Posterior vena cava (tissue), 2 donors: ENCODE data around the gene CDK2AP2. TPM values are rescaled to one million over a fixed set of nuclear protein-coding genes. Genes with fewer than 3 reads are reported as not detected.

Experiments used
- microRNA-seq, 2 donors: library from miRNA; unstranded; fragments of <30 nt; microRNA quantifications; one replicate each; pipeline ENCODE4 v1.2.0, GENCODE V29; 2020 to 2021; ENCODE audit warnings: borderline microRNAs expressed in 2 of 2
- total RNA-seq, 2 donors: library from RNA; stranded (reverse); fragmentation: NEBNext Ultra II Directional; extraction: Animal tissue kit (Norgen Biotek cat#: 25700); gene quantifications; one replicate each; pipeline ENCODE4 v1.2.1, GENCODE V29; 2021
- donor health status: DM: yes; HTN: yes; CAD: no.
- donor health status: DM: yes; HTN: yes; CAD: no.

Gene CDK2AP2
- total RNA-seq, 2 donors from 2014 or later = 39.7 to 40.0 TPM

Small RNA genes within 50 kb of the gene (microRNA-seq; reads per million reads assigned to microRNA genes)
- 0.26 to 0.32 reads per million in 2 donors for gene MIR6752

Other genes with a start within 250 kb of the CDK2AP2 start
- gene GRK2, start 241.7 kb downstream of the CDK2AP2 start, total RNA-seq = 10 to 100 TPM; 50.4 to 58.2 TPM
- gene ANKRD13D, start 218.9 kb downstream of the CDK2AP2 start, total RNA-seq = 10 to 100 TPM; 40.7 to 42.8 TPM
- 10 to 100 TPM; 23.5 to 26.2 TPM for gene SSH3, start 204.6 kb downstream of the CDK2AP2 start, total RNA-seq
- gene POLD4, start 154.6 kb downstream of the CDK2AP2 start, total RNA-seq = 10 to 100 TPM; 56.1 to 60.9 TPM
- gene CLCF1, start 134.6 kb downstream of the CDK2AP2 start, total RNA-seq = 10 to 100 TPM; 10.0 to 15.2 TPM
- gene RAD9A, start 116.2 kb downstream of the CDK2AP2 start, total RNA-seq = 10 to 100 TPM; 10.3 to 11.4 TPM
- gene PPP1CA, start 106.3 kb downstream of the CDK2AP2 start, total RNA-seq = 10 to 100 TPM; 62.1 to 70.6 TPM
- 1 to 10 TPM; 2.9 to 3.4 TPM for gene TBC1D10C, start 104.1 kb downstream of the CDK2AP2 start, total RNA-seq
- gene CARNS1, start 92.5 kb downstream of the CDK2AP2 start, total RNA-seq = 1 to 10 TPM; 1.4 to 1.6 TPM
- 10 to 100 TPM; 28.9 TPM for gene RPS6KB2, start 79.7 kb downstream of the CDK2AP2 start, total RNA-seq
- gene PTPRCAP, start 70.5 kb downstream of the CDK2AP2 start, total RNA-seq = 1 to 10 TPM; 2.5 TPM
- 10 to 100 TPM; 62.6 to 79.7 TPM for gene CORO1B, start 64.7 kb downstream of the CDK2AP2 start, total RNA-seq
- gene GPR152, start 55.4 kb downstream of the CDK2AP2 start, total RNA-seq = not detected
- gene CABP4, start 52.8 kb downstream of the CDK2AP2 start, total RNA-seq = 1 to 10 TPM; 1.2 to 2.2 TPM
- gene TMEM134, start 38.9 kb downstream of the CDK2AP2 start, total RNA-seq = 10 to 100 TPM; 31.0 to 35.9 TPM
- gene AIP, start 25.1 kb downstream of the CDK2AP2 start, total RNA-seq = 10 to 100 TPM; 44.4 to 50.5 TPM
- 10 to 100 TPM; 31.5 to 42.7 TPM for gene PITPNM1, start 2.8 kb downstream of the CDK2AP2 start, total RNA-seq
- not detected for gene CABP2, start 15.3 kb upstream of the CDK2AP2 start, total RNA-seq
- gene GSTP1, start 75.7 kb upstream of the CDK2AP2 start, total RNA-seq = 100 to 1,000 TPM; 338 to 370 TPM
- gene NDUFV1, start 98.8 kb upstream of the CDK2AP2 start, total RNA-seq = 100 to 1,000 TPM; 112 to 116 TPM
- 1 to 10 TPM; 4.6 to 5.7 TPM for gene NUDT8, start 121.8 kb upstream of the CDK2AP2 start, total RNA-seq
- gene TBX10, start 131.6 kb upstream of the CDK2AP2 start, total RNA-seq = not detected
- gene ACY3, start 142.6 kb upstream of the CDK2AP2 start, total RNA-seq = not detected
- gene ALDH3B2, start 166.5 kb upstream of the CDK2AP2 start, total RNA-seq = not detected